Cardiac muscle cell (in vitro differentiated cells and primary cell): Measurements from ENCODE around the gene IL10RA. TPM values are rescaled to one million over a fixed set of nuclear protein-coding genes. Genes with fewer than 3 reads are reported as not detected.

Experiments
- DNase-seq, 2 donors: peaks; one replicate each; pipeline versions ENCODE4 v3.0.0 to v3.0.0-alpha.2; 2010 to 2017; ENCODE audit warnings: low read depth in 1 of 2, low spot score in 1 of 2
- H3K27ac ChIP-seq: fragments of 200-600 bp; sonication (generic); 2 replicates; pipeline ENCODE4 v1.5.1; 2016
- H3K27me3 ChIP-seq: fragments of 200-600 bp; sonication (generic); 2 replicates; pipeline ENCODE4 v1.6.0; 2016; ENCODE audit warnings: control low read depth
- H3K36me3 ChIP-seq: fragments of 200-600 bp; sonication (generic); 2 replicates; pipeline ENCODE4 v1.5.1; 2016; ENCODE audit warnings: control low read depth
- H3K4me1 ChIP-seq: fragments of 200-600 bp; sonication (generic); 2 replicates; pipeline ENCODE4 v1.8.1; 2017; ENCODE audit warnings: low read depth, mild to moderate bottlenecking, mixed run types
- H3K4me3 ChIP-seq: fragments of 200-600 bp; sonication (generic); 2 replicates; pipeline ENCODE4 v1.5.1; 2016; ENCODE audit warnings: mild to moderate bottlenecking
- H3K9me3 ChIP-seq: fragments of 200-600 bp; sonication (generic); 2 replicates; pipeline ENCODE4 v1.5.1; 2017; ENCODE audit warnings: low read depth, mild to moderate bottlenecking, control low read depth
- CTCF ChIP-seq: IDR thresholded peaks from 2 replicates; pipeline ENCODE4 v1.5.1; 2012; ENCODE audit warnings: low read depth, mild to moderate bottlenecking, low read length
- polyA plus RNA-seq: library from polyadenylated mRNA; unstranded; fragments of >200 nt; fragmentation: Nextera tagmentation; extraction: Ambion mirVana; gene quantifications from 2 replicates; pipeline ENCODE4 v1.2.1, GENCODE V29; 2016
- total RNA-seq: library from RNA; depleted of rRNA; stranded (reverse); fragments of >200 nt; gene quantifications from 2 replicates; pipeline ENCODE4 v1.2.3, GENCODE V29; 2016

The IL10RA gene
- total and polyA plus RNA-seq, 2 experiments from 2014 or later, result not detected

GRCh38 chr11:118021146-118021545 is 35.0 kb downstream of the IL10RA start:
- Histone ChIP-seq H3K27ac (no peak overlapping the region), H3K27me3 (no peaks in the 10 kb centered on the region), H3K4me1 (no peaks in the 10 kb centered on the region), H3K4me3 (no peak overlapping the region), H3K9me3 (peaks cover 3% of the 10 kb centered on the region), H3K36me3 (no peaks in the 10 kb centered on the region)
- TF ChIP-seq CTCF, result no peak
- DNase-seq, result no peak

DNA sequence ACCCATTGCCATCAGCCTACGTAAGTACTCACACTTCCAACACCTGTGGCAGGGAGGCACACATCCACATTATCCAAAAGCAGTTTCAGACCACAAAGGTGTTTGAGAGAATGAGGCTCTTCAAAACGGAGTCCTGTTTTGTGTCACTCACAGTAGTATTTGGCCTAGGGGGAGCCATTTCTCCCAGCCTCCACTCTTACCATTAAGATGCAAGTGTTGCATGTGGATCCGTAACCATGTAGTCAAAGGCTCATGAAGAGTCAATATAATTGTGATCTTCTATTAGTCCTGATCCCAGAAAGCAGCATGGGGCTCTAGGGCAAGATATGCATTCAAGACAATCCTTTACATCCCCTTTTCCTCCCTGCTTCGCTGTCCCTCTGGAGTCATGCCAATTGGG is 41.5 kb downstream of the IL10RA start:
- no peaks in the 10 kb centered on the region for H3K36me3 ChIP-seq
- no peak overlapping the region for H3K4me3 ChIP-seq
- no peak overlapping the region for H3K27ac ChIP-seq
- H3K27me3 ChIP-seq, result no peaks in the 10 kb centered on the region
- no peaks in the 10 kb centered on the region for H3K4me1 ChIP-seq
- H3K9me3 ChIP-seq, result no peaks in the 10 kb centered on the region
- no peak for DNase-seq
- TF ChIP-seq CTCF, result no peak

DNA sequence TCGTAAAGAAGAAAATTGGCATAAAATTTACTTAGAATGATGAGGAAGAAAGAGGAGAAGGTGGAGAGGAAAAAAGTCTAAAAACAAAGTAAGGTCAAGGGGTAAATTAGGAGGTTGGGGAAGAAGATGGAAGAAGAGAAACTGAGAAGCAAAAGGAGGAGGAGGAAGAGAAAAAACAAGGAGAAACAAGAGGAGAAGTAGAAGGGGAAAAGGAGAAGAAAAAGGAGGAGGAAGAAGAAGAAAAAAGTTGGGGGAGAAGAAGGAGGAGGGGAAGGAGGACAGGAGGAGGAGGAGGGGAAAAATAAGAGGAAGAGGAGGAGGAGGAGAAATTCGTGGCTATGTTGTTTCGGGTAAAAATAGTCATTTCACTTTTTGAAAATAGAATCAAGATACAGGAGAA is 42.4 kb downstream of the IL10RA start:
- H3K36me3 ChIP-seq, result no peaks in the 10 kb centered on the region
- H3K9me3 ChIP-seq, result no peaks in the 10 kb centered on the region
- DNase-seq, result no peak
- no peak overlapping the region for H3K4me3 ChIP-seq
- no peak for TF ChIP-seq CTCF
- peaks cover 5% of the 10 kb centered on the region for H3K4me1 ChIP-seq
- no peaks in the 10 kb centered on the region for H3K27me3 ChIP-seq
- H3K27ac ChIP-seq, result no peak overlapping the region

DNA sequence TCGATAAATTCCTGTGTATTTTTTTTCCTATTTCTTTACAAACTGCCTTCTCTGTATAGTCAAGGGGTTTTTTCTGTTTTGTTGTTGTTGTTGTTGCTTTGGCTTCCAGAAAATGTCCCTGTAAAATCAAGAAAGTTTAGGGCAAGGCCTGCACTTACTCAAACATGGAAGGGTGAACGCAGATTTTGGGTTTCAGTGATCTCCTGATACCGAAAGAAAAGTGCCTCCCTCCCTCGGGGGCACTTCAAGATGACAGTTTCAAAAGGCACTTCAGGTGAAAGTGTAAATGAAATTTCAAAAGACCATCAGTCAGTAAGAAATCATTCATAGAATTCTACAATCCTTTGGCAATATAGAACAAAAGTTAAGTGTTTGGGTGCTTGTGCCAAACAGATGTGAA is 47.2 kb downstream of the IL10RA start:
- H3K4me3 ChIP-seq, result no peak overlapping the region
- no peaks in the 10 kb centered on the region for H3K9me3 ChIP-seq
- no peak overlapping the region for H3K27ac ChIP-seq
- peaks cover 5% of the 10 kb centered on the region for H3K4me1 ChIP-seq
- no peaks in the 10 kb centered on the region for H3K36me3 ChIP-seq
- TF ChIP-seq CTCF, result no peak
- H3K27me3 ChIP-seq, result no peaks in the 10 kb centered on the region
- no peak for DNase-seq

- TF ChIP-seq CTCF, result no peak
- H3K4me3 ChIP-seq, result no peak overlapping the region
- no peak for DNase-seq
- no peaks in the 10 kb centered on the region for H3K36me3 ChIP-seq
- no peaks in the 10 kb centered on the region for H3K9me3 ChIP-seq
- H3K4me1 ChIP-seq, result no peaks in the 10 kb centered on the region
- H3K27ac ChIP-seq, result no peak overlapping the region
- H3K27me3 ChIP-seq, result peaks cover 8% of the 10 kb centered on the region
Observed at GRCh38 chr11:118042141-118042540, 55.9 kb downstream of the IL10RA start.

- H3K4me3 ChIP-seq, result no peak overlapping the region
- no peak for TF ChIP-seq CTCF
- H3K9me3 ChIP-seq, result no peaks in the 10 kb centered on the region
- DNase-seq, result no peak
- peaks cover 8% of the 10 kb centered on the region for H3K27me3 ChIP-seq
- no peaks in the 10 kb centered on the region for H3K4me1 ChIP-seq
- H3K36me3 ChIP-seq, result no peaks in the 10 kb centered on the region
- no peak overlapping the region for H3K27ac ChIP-seq
Observed at GRCh38 chr11:118042796-118043195, 56.6 kb downstream of the IL10RA start.
